Ovary (tissue), 3 donors: ENCODE measurements around the gene NIPSNAP3A.

Experiments
- POLR2A ChIP-seq: fragments of 450-650 bp; IDR thresholded peaks from one replicate; pipeline ENCODE4 v1.6.1; 2017; ENCODE audit warnings: antibody characterized with exemption, mild to moderate bottlenecking, moderate library complexity
- TF ChIP-seq, protein P1 (sequence below), 3 donors: fragments of 450-650 bp in 2 of 3; fragments of 200-600 bp in 1 of 3; IDR thresholded peaks; one replicate each; pipeline versions ENCODE4 v1.5.1 to v1.8.0; 2016 to 2022; ENCODE audit warnings: antibody characterized with exemption in 3 of 3, mild to moderate bottlenecking in 1 of 3
- donor health status: DM: no; HTN: no; CAD: no.

DNA sequence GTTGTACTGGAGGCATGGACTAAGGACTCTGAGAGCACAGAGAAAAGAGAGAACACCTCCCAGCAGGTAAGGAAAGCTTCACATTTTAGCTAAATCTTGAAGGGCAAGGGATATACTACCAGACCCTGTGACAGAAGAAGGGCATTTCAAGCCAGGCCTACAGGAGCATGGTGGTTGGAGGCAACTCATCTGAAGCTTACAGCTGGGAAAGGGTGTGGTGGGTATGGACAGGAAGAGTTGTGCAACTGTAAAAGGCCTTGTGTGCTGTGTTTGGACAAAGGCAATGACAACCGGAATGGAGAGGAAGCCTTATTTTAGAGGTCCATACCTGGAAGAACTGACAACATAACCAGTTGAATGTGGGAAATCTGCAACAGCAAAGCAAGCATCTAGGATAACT, 47.6 kb downstream of the NIPSNAP3A start:
- TF ChIP-seq, protein P1, sequence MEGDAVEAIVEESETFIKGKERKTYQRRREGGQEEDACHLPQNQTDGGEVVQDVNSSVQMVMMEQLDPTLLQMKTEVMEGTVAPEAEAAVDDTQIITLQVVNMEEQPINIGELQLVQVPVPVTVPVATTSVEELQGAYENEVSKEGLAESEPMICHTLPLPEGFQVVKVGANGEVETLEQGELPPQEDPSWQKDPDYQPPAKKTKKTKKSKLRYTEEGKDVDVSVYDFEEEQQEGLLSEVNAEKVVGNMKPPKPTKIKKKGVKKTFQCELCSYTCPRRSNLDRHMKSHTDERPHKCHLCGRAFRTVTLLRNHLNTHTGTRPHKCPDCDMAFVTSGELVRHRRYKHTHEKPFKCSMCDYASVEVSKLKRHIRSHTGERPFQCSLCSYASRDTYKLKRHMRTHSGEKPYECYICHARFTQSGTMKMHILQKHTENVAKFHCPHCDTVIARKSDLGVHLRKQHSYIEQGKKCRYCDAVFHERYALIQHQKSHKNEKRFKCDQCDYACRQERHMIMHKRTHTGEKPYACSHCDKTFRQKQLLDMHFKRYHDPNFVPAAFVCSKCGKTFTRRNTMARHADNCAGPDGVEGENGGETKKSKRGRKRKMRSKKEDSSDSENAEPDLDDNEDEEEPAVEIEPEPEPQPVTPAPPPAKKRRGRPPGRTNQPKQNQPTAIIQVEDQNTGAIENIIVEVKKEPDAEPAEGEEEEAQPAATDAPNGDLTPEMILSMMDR (IDR thresholded peaks at IDR 0.05) = no peak
- no peak for TF ChIP-seq POLR2A
